DOHH2 (cell line): Measurements from ENCODE around the gene COL7A1.

ENCODE experiments used
- H3F3A ChIP-seq: fragments of 200-600 bp; sonication (generic), shearing (Covaris generic); 2 replicates; pipeline ENCODE4 v1.6.0; 2016; ENCODE audit warnings: antibody characterized with exemption, mild to moderate bottlenecking; ENCODE audit not compliant: control insufficient read depth, insufficient read depth
- H3K27ac ChIP-seq: fragments of 200-600 bp; sonication (generic); 2 replicates; pipeline ENCODE4 v1.5.1; 2014; ENCODE audit warnings: low read depth, mild to moderate bottlenecking, low read length, moderate library complexity
- H3K27me3 ChIP-seq: fragments of 200-600 bp; sonication (generic); 2 replicates; pipeline ENCODE4 v1.6.1; 2014; ENCODE audit warnings: mild to moderate bottlenecking, low read length, mixed read lengths; ENCODE audit not compliant: control insufficient read depth
- H3K36me3 ChIP-seq: fragments of 200-600 bp; sonication (generic); 2 replicates; pipeline ENCODE4 v1.6.1; 2014; ENCODE audit warnings: mild to moderate bottlenecking, low read length, moderate library complexity, mixed read lengths; ENCODE audit not compliant: control insufficient read depth
- H3K4me1 ChIP-seq: fragments of 200-600 bp; sonication (generic); 2 replicates; pipeline ENCODE4 v1.6.1; 2014; ENCODE audit warnings: mild to moderate bottlenecking, low read length, mixed read lengths; ENCODE audit not compliant: control insufficient read depth
- H3K4me2 ChIP-seq: fragments of 200-600 bp; sonication (generic); 2 replicates; pipeline ENCODE4 v1.6.0; 2014; ENCODE audit warnings: mild to moderate bottlenecking, low read length, moderate library complexity
- H3K4me3 ChIP-seq: fragments of 200-600 bp; sonication (generic); 2 replicates; pipeline ENCODE4 v1.5.1; 2014; ENCODE audit warnings: mild to moderate bottlenecking, low read length, mixed read lengths
- H3K79me2 ChIP-seq: fragments of 200-600 bp; sonication (generic); 2 replicates; pipeline ENCODE4 v1.6.1; 2014; ENCODE audit warnings: mild to moderate bottlenecking, low read length, mixed read lengths; ENCODE audit not compliant: control insufficient read depth
- H3K9me2 ChIP-seq: fragments of 200-600 bp; sonication (generic); replicated peaks from 2 replicates; pipeline ENCODE4 v1.6.1; 2014; ENCODE audit warnings: mild to moderate bottlenecking, low read length, mixed read lengths; ENCODE audit not compliant: control insufficient read depth
- H3K9me3 ChIP-seq: fragments of 200-600 bp; sonication (generic); 2 replicates; pipeline ENCODE4 v1.6.1; 2014; ENCODE audit warnings: antibody characterized with exemption, low read length, mixed read lengths; ENCODE audit not compliant: control insufficient read depth, insufficient read depth
- H4K20me1 ChIP-seq: fragments of 200-600 bp; sonication (generic); 2 replicates; pipeline ENCODE4 v1.6.0; 2014; ENCODE audit warnings: low read depth, mild to moderate bottlenecking, antibody characterized with exemption, low read length, moderate library complexity; ENCODE audit not compliant: control insufficient read depth, insufficient read depth
- EZH2phosphoT487 ChIP-seq: fragments of 200-600 bp; sonication (generic); IDR thresholded peaks from 2 replicates; pipeline ENCODE4 v1.6.1; 2017; ENCODE audit warnings: borderline replicate concordance, mild to moderate bottlenecking, antibody characterized with exemption, low read length, moderate library complexity, mixed read lengths
- TF ChIP-seq, protein P1 (sequence below): fragments of 200-600 bp; sonication (generic); IDR thresholded peaks from one replicate; pipeline ENCODE4 v1.5.1; 2014; ENCODE audit warnings: antibody characterized with exemption, mild to moderate bottlenecking, low read depth, low read length; ENCODE audit not compliant: poor library complexity, severe bottlenecking

The COL7A1 gene

DNA sequence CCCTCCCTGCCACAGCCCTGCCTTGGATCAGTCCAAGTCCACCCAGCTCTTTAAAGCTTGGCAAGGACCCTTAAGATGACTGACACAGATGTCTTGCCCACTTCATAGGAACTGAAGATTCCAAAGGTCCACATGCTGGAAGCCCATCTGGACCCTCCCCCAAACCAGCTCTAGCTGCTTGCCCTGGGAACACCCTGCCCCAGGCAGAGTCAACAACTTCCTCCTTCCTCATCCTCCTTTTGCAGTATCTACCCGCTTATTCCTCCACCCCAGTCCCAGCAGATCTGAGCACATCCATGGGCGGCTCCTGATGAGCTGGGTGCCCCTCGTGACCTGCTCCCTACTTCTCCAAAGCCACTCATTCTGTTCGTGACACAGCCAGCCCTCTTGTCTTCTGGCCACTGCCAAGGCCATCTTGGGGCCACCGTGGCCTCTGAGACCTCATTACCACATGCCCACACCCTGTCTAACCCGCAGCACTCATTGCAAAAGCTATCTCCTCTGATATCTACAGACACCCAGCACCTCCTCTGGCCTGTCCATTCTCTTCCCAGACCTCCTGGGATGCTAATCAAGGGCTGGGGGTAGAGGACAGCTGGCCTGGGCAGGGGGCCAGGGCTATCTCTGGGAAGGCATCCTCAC lies 36.5 kb downstream of the COL7A1 start:
- Histone ChIP-seq H3K4me2 (peak overlapping the region; percentile 68), H3K4me1 (peaks cover 68% of the 10 kb centered on the region), H3K27me3 (0 out of 2 replicates have a peak, but pooled peaks cover 2% of the 10 kb centered on the region), H3K79me2 (peaks cover 28% of the 10 kb centered on the region), H3K27ac (no peak overlapping the region), H3F3A (peaks cover 7% of the 10 kb centered on the region; the same call in 1 of the 2 replicates), H3K36me3 (peaks cover 25% of the 10 kb centered on the region), H3K9me3 (no peaks in the 10 kb centered on the region), H4K20me1 (0 out of 2 replicates have a peak, but pooled peaks cover 3% of the 10 kb centered on the region), H3K9me2 (no peaks in the 10 kb centered on the region), H3K4me3 (peak overlapping the region; percentile 74)
- no peak for TF ChIP-seq EZH2phosphoT487
- TF ChIP-seq, protein P1, sequence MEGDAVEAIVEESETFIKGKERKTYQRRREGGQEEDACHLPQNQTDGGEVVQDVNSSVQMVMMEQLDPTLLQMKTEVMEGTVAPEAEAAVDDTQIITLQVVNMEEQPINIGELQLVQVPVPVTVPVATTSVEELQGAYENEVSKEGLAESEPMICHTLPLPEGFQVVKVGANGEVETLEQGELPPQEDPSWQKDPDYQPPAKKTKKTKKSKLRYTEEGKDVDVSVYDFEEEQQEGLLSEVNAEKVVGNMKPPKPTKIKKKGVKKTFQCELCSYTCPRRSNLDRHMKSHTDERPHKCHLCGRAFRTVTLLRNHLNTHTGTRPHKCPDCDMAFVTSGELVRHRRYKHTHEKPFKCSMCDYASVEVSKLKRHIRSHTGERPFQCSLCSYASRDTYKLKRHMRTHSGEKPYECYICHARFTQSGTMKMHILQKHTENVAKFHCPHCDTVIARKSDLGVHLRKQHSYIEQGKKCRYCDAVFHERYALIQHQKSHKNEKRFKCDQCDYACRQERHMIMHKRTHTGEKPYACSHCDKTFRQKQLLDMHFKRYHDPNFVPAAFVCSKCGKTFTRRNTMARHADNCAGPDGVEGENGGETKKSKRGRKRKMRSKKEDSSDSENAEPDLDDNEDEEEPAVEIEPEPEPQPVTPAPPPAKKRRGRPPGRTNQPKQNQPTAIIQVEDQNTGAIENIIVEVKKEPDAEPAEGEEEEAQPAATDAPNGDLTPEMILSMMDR = peak; percentile 65

DNA sequence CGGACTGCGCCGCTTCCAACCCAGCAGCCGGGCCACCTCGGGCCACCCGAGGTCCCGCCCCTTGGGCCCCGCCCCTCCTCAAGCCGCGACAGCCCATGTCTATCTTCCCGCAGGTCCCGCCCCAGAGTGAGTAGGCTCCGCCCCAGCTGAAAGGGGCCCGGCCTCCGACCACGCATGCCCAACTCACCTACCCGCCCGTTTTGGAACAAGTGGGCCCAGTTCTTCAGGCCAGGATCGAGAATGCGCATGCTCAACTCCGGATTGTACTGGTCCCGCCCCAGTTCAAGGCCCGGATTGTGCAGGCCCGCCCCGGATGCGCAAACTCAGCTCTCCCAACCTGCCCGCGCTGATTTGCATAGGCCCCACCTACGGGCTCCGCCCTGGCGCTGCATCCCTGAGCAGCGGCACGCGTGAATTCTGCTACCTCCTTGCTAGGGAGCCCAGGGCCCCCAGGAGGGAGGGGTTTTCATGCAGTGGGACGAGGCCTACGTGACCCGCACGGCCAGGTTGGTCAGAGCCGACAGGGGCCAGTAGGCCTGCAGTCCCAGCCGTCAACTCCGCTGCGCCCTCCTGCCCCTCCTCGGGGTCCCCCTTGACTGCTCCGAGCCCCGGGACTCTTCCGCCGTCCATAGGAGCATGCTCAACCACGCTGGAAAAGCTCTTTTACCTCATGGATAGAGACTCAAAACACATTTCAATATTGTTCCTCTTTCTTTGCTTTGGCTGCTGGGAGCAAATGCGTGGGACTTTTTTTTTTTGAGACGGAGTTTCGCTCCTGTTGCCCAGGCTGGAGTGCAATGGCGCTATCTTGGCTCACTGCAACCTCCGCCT lies 38.1 kb downstream of the COL7A1 start, which contains the start of gene PFKFB4:
PFKFB4 (minus strand) TSS at position 8 of the 831 bp plus-strand sequence. CDS start 26 bp downstream, outside the sequence.
- H3F3A ChIP-seq = peaks cover 7% of the 10 kb centered on the region; the same call in 1 of the 2 replicates
- peak within 1 kb of the TSS; percentile 84 for H3K4me2 ChIP-seq
- 0 out of 2 replicates have a peak, but pooled peaks cover 3% of the 10 kb centered on the region for H4K20me1 ChIP-seq
- peak within 1 kb of the TSS; percentile 76 for H3K4me3 ChIP-seq
- peaks cover 36% of the 10 kb centered on the region for H3K79me2 ChIP-seq
- peaks cover 34% of the 10 kb centered on the region for H3K36me3 ChIP-seq
- H3K4me1 ChIP-seq = peaks cover 71% of the 10 kb centered on the region
- peak within 1 kb of the TSS; percentile 71 for H3K27ac ChIP-seq
- 0 out of 2 replicates have a peak, but pooled peaks cover 2% of the 10 kb centered on the region for H3K27me3 ChIP-seq
- TF ChIP-seq, protein P1 = no peak
- TF ChIP-seq EZH2phosphoT487 = no peak
- H3K9me3 ChIP-seq = no peaks in the 10 kb centered on the region
- no peaks in the 10 kb centered on the region for H3K9me2 ChIP-seq

DNA sequence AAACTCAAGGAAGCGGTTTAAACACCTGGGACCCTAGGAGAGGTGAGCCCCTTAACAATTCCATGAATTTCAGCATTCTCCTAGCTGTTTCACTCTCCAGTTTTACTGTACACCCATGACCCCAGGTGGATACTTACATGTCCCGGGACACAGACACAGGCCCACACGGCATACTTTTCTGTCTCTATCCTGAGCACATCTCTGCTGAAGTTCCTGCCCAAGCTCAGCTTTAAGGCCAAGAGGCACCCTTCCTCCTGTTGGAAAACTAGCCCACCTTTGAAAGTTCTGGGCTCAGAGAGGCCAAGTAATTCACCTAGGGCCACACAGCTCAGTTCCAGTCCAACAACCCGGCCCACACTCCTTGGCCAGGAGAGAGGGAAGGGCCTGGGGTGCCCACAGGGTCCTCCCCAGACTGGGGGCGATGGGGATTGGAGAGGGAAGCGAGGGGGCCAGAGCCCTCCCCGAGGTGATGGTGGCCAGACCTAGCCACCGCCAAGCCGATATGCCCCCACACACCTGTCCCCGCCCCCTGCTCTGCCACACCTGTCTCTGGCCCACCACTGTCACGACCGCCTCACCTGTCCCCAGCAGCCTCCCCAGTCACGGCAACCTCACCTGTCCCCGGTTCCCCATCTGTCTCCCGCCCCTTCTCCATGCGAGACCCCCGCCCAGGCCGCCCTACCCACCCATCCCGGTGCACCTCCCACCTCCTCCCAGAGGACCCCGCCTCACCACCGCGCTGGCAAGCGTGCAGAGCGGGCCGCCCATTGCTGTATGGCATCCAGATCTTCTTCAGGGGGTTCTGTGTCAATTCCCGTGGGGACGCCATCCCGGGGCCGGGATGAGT lies 39.0 kb downstream of the COL7A1 start:
- Histone ChIP-seq H4K20me1 (0 out of 2 replicates have a peak, but pooled peaks cover 3% of the 10 kb centered on the region), H3F3A (peaks cover 7% of the 10 kb centered on the region; the same call in 1 of the 2 replicates), H3K79me2 (peaks cover 36% of the 10 kb centered on the region), H3K27ac (no peak overlapping the region), H3K4me2 (peak overlapping the region; percentile 84), H3K4me1 (peaks cover 70% of the 10 kb centered on the region), H3K27me3 (0 out of 2 replicates have a peak, but pooled peaks cover under 1% of the 10 kb centered on the region), H3K9me2 (no peaks in the 10 kb centered on the region), H3K9me3 (no peaks in the 10 kb centered on the region), H3K36me3 (peaks cover 34% of the 10 kb centered on the region), H3K4me3 (peak overlapping the region; percentile 76)
- TF ChIP-seq, protein P1 = no peak
- TF ChIP-seq EZH2phosphoT487 = no peak
